ENCODE data around the gene BIN1.

Gene BIN1

DNA sequence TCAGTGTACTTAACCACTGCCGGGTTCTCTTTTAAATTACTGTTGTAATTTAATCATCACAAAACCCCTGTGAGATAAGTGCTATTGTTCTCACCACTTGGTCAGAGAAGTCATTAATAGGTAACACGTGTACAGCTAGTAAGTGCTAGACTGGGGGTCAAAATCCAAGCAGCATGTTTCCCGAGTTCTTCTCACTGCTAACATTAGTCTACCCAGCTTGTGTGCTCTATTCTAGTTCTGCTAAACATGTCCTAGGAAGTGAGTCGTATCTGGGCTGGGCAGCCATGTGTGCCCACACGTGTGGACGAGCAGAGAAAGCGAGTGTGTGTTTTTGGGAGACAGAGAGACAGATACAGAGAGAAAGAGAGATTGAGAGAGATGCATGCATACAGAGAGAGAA, 94.1 kb downstream of the BIN1 start:
- no peak for DNase-seq

DNA sequence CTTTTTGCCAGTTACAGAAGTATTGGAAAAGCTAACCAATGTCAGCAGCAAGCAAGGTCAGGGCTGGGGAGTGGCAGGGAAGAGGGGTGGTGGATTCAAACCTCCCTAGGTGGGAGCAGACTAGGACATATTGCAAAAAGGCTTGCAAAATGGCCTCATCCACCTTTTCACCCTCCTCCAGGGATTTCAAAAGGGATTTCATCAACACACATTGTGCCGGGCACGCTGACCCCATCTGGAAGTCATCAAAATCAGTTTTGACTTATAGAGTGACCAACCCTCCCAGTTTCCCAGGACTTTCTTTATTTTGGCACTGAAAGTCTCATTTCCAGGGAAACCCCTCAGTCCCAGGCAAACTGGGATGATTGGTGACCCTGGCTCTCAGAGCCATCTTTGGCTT, 94.7 kb downstream of the BIN1 start:
- no peak for DNase-seq

DNA sequence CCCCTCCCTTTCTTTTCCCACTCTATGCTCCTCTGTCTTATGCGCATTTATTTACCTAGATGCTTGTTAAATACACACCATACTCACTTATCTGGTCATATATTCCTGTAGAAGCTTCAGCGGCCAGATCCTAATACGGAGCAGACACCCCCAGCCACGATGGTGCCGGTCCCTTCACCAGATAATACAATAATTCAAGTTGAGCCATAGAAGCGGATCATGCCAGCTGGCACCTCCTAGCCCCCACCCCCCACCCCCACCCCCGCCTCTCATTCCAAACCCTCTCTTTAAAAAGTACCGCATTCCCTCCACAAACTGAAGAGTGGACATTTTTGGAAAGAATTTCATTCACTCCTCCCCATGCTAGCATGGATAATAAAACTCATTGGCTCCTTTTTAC, 95.2 kb downstream of the BIN1 start:
- DNase-seq: no peak

DNA sequence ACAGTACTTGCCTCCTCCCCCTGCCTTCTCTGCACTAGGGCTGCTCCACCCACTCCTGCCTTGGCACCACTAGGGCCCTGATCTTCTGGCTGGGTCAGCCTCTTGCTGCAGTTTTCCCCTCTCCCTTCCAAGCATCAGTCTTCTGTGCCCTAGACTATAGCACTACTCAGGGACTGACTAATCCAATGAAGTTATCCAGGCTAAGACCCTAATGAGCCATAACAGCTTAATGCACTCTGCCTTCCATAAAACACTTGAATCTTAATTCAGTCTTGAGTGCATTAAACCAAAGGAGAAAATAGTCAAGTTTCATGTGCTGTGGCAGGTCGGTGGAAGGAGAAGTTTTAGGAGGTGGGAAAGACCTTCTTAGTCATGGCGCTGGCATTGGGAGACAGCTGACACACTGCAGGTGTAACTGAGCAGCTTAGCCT, 95.7 kb downstream of the BIN1 start:
- DNase-seq: no peak

DNA sequence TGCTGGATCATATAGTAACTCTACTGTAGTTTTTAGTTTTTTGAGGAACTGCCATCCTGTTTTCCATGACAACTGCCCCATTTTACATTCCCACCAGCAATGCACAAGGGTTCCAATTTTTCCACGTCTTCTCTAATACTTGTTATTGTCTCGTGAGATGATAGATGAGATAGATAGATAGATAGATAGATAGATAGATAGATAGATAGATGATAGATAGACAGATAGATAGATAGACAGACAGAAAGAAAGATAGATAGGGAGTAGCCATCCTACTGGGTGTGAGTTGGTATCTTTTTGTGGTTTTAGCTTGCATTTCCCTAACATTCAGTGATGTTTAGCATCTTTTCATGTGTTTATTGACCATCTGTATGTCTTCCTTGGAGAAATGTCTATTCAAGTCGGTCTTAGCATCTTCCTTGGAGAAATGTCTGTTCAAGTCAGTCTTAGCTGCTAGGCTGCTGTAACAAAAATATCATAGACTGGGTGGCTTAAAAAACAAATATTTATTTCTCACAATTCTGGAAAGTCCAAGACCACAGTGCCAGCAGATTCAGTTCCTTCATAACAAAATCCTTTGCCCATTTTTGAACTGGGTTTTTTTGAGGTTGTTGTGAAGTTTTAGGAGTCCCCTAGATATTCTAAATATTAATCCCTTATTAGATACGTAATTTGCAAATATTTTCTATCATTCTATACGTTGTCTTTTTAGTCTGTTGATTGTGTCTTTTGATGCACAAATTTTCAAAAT, 98.5 kb downstream of the BIN1 start:
- DNase-seq: no peak

DNA sequence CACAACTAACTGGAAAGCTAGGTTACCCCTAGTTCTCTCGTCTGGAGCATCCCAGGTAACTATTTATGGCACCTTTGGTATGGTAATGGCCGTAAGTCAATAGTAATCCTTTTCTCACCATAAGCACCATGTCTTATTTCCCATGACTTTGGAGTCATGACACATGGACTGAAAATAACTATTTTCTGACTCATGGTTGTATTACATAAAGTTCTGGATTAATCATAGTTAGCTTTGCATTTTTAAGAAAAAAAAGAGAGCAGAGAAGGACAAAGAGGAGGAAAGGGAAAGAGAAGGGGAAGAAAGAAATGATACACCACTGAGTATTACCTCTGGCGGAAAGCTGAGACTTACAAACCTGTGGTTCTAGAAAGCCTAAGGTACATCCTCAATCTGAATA, 99.3 kb downstream of the BIN1 start:
- DNase-seq: no peak

DNA sequence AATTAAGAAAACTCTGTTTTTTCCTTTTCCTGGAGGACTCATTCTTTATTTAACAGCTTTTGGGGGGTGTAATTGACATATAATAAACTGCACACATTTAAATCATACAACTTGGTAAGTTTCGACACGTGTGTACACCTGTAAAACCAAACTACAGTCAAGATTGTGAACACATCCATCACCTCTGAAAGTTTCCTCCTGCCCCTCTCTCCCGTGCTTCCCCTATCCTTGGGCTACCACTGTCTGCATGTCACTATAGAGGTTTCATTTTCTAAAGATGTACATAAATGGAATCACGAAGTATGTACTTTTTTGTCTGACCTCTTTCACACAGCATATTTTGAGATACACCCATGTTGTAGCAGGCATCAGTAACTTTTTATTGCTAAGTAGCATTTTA, 100.0 kb downstream of the BIN1 start:
- no peak for DNase-seq

DNA sequence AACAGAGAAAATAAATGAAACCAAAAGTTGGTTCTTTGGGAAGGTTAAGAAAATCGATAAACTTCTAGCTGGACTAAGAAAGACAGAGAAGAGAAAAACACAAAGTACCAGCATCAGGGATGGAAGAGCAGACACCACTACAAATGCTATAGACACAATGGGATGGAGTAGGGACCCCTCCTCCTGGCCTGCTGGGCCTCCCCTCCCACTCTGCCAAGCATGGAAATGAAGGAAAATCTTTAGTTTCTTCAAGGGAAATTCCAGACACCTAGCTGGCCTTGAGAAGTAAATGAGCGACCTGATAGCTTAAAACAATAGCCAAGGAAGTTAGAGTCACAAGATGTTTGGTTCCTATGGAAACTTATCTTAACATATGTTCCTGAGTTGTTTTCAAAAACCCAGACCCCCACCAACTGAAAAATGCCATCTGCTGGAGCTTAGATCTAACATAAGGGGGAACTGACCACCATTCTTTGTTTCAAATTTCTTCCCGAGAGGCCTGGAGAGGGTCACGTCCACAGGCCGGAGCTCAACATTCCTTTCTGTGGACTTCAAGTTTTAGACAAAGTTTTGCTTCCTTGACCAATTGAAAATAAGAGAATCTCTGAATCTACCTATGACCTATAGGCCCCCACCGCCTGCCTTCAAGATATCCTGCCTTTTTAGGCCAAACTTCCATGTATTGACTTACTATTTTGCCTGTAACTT, 101.9 kb downstream of the BIN1 start:
- DNase-seq: no peak

DNA sequence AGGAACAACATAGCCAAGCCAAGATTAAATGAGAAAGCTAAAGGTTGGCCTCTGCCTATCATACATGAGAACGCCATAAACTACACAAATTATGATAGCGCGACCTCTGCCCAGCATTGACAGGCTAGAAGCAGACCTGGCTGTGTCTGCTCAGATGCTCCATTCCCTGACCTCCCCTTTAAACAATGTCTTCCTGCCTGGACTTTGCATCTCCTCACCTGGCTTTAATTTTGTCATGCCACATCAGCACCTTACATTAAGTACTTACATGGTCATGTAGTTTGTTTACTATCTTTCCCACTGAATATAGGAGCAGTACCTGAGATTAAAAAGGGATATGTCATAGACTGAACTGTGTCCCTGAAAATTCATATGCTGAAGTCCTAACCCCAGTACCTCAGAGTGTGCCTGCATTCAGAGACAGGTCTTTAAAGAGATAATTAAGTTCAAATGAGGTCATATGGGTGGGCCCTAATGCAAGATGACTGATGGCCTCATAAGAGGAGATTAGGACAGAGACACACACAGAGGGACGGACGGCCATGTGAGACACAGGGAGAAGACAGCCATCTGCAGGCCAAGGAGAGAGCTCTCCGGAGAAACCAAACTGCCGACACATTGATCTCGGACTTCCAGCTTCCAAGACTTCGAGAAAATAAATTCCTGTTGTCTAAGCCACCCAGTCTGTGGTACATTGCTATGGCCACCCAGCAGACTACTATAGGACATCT, 103.7 kb downstream of the BIN1 start:
- peak; percentile 42 for DNase-seq

DNA sequence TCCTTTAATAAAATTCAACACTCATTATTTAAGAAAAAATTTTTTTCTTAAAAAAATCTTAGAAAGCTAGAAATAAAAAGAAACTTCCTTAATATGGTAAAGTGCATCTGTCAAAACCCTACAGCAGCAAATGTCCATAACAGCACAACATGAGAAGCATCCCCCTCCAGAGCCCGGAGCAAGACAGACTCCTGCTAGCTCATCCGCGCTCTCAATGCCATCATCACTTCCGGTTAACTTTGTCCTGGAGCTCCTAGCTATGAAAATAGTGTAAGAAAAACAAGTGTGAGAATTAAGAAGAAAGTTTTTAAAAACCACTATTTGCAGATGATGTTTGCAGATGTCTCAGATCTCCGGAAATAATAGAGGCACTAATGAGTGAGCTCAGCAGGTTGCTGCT, 105.2 kb downstream of the BIN1 start:
- no peak for DNase-seq

DNA sequence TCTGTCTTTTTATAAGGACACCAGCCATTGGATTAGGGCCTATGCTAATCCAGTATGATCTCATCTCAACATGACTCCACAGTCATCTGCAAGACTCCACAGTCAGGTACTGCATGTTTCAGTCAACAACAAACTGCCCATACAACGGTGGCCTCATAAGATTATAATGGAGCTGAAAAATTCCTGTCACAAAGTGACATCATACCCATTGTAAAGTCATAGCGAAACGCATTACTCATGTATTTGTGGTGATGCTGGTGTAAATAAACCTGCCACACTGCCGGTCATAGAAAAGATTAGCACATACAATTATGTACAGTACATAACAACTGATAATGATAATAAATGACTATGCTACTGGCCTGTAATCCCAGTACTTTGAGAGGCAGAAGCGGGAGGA, 106.0 kb downstream of the BIN1 start:
- no peak for DNase-seq

DNA sequence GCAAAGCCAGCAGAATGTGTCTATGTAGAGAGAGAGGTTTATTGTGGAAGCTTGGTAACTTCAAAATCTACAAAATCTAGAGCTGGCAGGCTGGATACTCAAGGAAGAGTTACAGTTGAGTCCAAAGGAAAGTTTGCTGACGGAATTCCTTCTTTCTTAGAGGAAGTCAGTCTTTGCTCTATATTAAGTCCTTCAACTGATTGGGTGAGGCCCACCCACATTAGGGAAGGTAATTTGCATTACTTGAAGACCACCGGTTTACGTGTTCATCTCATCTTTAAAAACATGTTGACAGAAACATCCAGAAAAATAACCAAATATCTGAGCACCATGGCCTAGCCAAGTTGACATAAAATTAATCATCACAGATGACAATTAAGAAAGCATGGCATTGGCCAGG, 106.8 kb downstream of the BIN1 start:
- no peak for DNase-seq

DNA sequence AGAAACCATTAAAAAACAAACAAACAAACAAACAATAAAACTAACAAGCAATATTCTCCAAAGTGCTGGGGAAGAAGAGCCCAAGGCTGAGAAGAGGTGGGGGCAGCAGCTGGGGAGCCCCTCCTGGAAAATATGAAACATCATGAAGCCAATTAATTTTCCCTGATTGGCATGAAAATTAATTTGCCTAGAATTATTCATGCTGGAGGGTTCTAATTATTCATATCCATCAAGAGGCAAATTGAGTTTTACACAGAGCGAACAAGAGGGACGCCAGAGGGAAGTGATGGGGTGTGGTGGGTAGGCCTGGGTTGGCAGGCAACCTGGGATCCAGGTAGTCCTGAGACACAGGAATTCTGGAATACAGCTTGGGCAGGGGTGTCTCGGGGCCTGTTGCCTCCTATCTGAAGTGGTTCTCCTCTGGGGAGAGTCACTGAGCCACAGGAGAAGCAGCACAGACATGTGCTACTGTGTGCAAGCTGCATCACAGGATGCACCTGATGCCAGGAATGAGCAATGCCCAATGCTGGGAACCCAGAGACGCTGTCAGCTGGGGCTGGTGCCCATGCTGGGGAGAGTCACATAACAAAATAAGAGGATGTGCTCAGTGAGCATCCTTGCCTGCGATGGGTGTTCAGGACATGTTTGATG, 107.7 kb downstream of the BIN1 start:
- DNase-seq: no peak

DNA sequence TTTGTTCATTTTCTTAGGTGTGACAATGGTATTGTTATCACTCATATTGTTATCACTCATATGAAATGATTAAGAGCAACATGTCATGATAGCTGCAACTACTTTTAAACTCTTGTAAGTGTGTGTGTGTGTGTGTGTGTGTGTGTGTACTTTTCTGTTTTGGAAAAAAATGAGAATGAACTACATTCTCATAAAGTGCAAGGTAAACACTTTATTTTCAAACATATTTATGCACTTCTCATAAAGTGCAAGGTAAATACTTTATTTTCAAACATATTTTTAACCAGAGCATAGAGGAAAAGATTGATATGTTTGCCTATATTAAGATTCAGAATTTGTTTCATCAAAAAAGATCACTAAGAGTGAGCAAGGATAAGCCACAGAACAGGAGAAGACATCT, 108.5 kb downstream of the BIN1 start:
- DNase-seq: no peak
